Measurements from ENCODE around the gene RILP.

The RILP gene

DNA sequence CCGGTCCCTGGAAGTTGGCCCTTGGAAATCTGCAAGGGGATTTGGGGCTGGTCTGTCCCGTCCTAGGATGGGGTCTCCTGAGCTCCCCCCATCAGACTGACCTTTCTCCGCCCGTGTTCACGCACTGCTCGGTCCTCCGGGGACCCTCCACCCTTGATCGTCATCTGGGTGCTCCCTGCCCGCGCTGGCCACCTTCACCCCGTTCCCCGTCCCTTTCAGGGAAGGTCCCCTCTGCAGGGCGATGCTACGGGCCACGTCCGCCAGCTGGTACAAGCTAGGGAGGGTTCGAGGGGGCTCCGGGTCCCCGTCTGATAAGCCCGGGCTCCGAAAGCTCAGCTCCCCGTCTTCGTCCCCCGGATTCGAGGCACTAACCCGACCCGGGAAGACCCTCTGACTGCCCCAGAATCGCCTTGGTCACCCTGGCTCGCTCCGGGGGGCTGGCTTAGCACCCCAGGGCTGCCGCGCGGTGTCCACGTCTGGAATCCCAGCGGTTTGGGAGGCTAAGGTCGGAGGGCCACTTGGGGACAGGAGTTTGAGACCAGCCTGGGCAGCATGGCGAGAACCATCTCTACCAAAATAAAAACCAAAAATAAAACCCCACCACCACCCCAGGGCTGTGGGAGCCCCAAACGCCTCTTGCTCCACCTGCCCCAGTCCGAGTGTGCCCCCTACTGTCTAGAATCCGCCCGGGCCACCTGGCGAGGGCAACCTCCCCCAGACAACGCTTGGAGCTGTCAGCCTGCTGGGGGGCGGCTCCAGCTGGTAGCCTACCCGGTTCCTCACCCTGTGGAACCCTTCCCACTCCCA is 20.0 kb downstream of the RILP start:
- DNase-seq (ENCODE audit: low spot score), result peak; percentile 72

DNA sequence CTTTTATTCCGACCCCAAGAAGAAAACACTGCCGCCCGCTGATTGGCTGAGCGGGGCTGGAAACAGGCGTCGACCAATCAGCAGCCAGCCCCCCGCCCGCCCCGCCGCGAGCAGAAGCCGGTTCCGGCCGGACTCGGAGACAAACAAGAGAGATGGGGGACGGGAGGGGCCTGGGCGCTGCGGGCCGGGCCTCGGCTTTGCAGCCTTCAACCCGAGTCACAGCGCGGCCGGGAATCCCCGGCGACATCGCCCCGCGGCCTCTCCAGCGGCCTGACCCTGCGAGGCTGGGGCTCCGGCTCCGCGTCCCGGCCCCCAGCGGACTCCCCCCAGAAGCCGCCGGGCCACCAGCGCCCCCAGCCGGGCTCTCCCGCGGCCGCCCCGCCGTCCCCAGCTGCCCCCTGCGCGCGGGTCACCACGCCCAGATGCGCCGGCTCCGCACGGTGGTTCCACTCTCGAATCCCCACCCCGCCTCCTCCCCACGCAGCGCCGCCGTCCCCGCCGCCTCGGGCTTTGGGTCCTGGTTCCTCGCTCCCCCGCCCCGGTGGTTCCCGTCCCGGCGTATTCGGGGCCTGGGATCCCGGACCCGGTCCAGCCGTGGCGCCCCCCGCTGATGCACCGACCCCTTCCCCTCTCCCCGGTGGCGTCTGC is 20.7 kb downstream of the RILP start:
- DNase-seq (ENCODE audit: low spot score), result peak; percentile 99

GRCh38 chr17:1627982-1628855 is 21.4 kb downstream of the RILP start, which contains the start of gene SLC43A2:
SLC43A2 (minus strand) TSS chr17:1628834; CDS start chr17:1627874, 960 bp downstream.
- peak; percentile 96 for DNase-seq (ENCODE audit: low spot score)

DNA sequence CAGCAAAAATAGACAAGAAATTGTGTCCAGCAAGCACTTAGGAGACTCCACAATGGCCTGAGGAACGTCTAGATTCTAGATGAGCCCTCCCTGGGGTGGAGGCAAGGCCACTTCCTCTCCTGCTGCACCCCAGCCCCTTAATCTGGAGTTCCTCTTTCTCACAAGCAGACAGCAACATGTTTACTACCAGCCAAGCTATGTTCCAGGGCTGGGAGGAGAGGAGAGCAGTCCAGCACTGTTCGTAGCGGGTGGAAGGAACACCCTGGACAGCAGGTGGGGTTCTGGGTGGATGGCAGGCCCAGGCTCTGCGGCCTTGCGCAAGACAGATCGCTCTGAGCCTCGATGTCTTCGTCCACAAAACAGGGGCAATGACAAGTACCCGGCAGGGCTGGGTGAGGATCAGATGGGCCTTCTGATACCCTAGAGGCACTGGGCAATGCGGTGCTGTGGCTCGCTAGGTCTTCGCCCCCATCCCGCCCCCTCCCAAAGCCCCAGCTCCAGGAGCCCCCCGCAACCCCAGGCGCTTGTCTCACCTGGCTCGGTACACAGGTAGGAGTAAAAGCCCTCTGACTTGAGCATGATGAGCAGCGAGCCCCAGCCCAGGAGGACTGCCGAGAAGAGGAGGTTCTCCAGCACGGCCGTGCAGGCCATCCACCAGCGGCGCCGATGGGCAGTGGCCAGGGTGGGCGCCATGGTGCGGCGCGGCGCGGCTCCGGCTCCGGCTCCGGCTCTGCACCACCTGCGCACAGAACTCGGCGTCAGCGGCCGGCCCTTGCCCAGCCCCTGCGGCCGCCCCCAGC is 22.3 kb downstream of the RILP start:
- DNase-seq (ENCODE audit: low spot score), result no peak

DNA sequence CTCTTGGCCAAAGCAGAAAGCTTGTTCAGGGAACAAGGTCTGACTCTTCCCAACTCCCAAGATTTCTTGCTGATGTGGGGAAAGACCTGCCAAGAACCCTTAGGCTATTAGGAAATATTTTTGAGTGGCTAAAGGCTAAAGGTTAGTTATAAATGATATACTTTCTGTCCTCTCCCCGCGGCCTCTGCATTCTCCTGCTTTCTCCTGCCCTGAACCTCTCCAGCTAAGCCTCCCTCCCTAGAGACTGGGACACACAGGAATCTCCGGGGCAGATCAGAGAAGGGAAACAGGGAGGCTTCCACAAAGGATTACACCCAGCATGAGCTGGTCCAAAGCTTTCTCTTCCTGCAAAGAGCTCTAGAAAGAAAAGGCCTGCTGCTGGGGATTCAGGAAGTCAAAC is 23.3 kb downstream of the RILP start:
- no peak for DNase-seq (ENCODE audit: low spot score)

GRCh38 chr17:1625581-1625980 is 24.1 kb downstream of the RILP start:
- no peak for DNase-seq (ENCODE audit: low spot score)

GRCh38 chr17:1625053-1625452 is 24.6 kb downstream of the RILP start:
- DNase-seq (ENCODE audit: low spot score), result no peak

DNA sequence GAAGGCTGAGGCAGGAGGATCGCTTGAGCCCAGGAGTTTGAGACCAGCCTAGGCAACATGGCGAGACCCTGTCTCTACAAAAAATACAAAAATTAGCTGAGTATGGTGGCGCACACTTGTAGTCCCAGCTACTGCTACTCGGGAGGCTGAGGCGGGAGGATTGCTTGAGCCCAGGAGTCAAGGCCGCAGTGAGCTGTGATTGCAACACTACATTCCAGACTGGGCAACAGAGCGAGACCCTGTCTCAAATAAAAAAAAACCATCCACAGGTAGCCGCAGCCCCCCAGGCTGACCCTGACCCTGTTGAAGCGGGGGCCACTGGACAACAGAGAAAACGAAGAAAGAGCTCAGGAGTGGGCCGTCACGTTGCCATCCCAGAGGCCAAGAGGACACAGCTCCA is 25.0 kb downstream of the RILP start:
- DNase-seq (ENCODE audit: low spot score), result no peak

GRCh38 chr17:1623057-1623630 is 26.5 kb downstream of the RILP start:
- DNase-seq (ENCODE audit: low spot score), result no peak

DNA sequence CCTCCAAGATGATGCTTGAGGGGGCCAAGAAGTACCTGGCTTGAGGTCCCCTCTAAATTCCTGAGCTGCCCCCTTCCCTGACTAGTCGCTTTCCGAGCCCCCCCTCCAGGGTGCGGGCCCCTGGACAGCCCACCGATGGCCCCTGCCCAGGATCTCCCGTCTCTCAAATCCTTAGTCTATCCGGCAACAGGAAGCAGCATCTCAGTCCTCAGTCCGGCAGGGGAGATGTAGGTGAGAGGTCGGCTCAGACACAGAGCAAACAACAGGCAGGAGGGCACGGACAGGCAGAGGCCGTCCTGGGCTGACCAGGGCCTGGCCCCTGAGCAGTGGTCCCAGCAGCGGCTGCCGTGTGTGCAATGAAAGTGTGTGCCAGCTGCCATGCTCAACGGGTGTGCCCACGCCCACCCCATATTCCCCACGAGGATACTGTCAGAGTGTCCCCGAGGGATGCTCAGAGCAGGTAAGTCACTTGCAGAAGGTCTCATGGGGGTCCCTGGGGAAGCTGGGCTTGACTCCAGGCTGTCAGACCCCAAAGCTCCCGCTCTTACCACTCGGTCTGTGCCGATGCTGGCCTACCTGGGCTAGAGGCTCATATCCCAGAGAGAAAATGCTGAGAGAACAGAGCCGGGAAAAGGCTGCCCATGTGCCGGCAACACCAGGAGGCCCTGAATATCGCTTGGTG is 28.3 kb downstream of the RILP start:
- DNase-seq (ENCODE audit: low spot score), result no peak

GRCh38 chr17:1620486-1620885 is 29.2 kb downstream of the RILP start:
- DNase-seq (ENCODE audit: low spot score), result no peak

DNA sequence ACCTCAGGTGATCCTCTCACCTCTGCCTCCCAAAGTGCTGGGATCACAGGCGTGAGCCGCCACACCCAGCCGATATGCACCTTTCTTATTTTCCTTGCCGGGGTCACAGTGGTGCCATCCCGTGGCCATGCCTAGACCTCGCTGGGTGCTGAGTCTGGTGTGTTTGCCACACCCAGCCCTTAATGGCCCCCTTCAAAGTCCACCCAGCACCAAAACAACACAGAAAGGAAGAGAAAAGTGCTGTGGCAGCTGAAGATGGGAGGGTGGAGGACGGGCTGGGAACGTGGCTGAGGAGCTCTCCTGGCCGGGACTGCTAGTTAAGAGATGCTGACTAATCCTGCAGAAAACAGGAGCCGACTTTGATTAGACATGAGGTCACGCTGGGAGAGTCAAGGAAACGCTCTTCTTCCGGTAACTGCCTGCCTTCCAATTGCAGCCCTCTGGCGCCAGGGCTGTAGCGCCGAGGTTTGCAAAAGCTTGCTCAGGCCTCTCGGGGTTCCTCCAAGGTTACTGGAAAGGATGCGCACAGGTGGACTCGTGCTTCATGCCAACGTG is 32.0 kb downstream of the RILP start:
- DNase-seq (ENCODE audit: low spot score), result no peak

DNA sequence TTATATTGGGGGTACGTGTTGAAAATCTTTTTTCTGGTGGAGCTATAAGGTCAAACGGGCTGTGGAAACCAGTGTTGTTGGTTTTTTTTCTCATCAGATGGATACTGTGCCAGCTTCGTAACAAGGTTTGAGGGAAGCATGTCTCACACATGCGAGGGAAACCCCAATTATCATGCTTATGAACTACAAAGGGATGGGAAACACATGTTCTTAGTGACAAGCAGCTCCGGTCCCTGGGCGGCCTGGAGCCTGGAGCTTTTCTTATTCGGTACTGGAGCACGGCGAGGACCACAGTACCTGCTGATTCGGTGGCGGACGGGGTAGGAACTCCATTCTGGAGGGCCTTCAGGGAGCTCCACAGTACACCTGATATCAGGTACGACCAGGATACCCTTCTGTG is 33.6 kb downstream of the RILP start:
- DNase-seq (ENCODE audit: low spot score), result no peak

DNA sequence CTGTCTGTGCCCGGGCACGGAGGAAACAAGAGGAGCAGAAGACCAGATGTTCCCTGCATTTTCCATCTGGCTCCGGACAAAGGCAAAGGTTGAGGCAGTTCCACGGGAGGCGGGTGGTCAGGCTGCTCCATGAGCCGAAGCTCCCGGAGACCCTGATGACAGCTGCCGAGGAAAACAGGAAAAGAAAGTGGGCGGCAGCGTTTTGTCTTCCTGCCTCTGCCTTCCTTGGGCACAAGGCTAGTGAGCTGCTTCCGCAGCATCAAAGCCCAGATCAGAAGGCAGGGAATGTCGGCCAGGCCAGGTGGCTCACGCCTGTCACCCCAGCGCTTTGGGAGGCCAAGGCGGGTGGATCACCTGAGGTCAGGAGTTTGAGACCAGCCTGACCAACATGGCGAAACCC is 37.3 kb downstream of the RILP start:
- DNase-seq (ENCODE audit: low spot score), result no peak

DNA sequence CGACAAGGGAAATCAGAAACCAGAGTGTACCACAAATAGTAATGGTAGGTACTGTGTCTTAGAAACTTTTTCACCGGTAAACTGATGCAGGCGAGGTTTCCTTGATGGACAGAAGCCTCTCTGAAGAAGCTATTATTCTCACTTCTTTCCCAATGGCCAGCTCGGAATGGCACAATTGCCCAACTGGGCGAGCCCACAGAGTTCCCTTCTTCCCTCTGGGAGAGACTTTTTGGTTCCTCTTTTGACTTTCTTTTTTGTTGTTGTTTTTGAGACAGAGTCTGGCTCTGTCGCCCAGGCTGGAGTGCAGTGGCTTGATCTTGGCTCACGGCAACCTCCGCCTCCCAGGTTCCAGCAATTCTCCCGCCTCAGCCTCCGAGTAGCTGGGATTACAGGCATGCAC is 38.0 kb downstream of the RILP start:
- DNase-seq (ENCODE audit: low spot score), result no peak

GRCh38 chr17:1608676-1609075 is 41.0 kb downstream of the RILP start:
- DNase-seq (ENCODE audit: low spot score), result no peak

- DNase-seq (ENCODE audit: low spot score), result no peak
Measured at GRCh38 chr17:1607971-1608320, 41.7 kb downstream of the RILP start.

DNA sequence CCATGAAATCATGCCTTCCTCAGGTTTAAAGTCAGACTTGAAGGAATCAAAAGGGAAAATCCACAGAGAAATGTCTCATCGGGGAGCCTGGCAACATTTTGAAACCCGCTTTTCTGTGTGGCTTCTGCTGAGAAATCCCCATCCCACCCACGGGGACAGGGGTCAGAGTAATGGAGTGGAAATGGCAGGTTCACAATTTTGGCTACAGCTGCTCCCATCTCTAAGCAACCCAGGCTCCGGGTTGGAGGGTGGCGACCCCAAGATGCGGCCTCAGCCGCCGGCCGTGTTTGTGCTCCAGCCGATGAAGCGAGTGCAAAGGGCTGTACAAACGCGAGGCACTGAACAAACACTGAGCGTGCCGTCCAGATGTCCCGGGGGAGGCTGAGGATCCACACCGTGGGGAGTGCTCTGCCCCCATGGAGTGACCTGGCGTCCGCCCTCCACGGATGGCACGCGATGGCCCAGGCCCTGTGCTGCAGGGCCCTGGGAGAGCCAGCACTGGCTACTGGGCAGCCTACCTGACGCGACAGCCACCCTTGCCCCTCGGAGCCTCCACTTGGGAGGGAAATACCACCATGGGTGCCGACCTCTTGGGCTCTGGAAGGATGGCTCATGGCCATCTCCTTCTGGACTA is 43.2 kb downstream of the RILP start:
- DNase-seq (ENCODE audit: low spot score), result no peak

GRCh38 chr17:1605681-1606351 is 43.9 kb downstream of the RILP start:
- no peak for DNase-seq (ENCODE audit: low spot score)

All from GM03348 (cell line).